ENCODE results near the gene IGF1.
"Not testable (repeated sequence)": the region's sequence is repeated elsewhere in the genome, so short reads cannot be mapped to it uniquely, and the experiment has no call there.

IGF1 gene

GRCh38 chr12:102369876-102370275 lies 110.5 kb downstream of the IGF1 start:
- Histone ChIP-seq H3K27me3 (ENCODE audit: insufficient read depth, insufficient read length) (no peaks in the 10 kb centered on the region), H3K9me3 (ENCODE audit: insufficient read depth, low read length) (peaks cover 23% of the 10 kb centered on the region; the same call in 1 of the 2 replicates), H3K4me1 (ENCODE audit: insufficient read depth, insufficient read length) (no peaks in the 10 kb centered on the region), H3K36me3 (ENCODE audit: insufficient read depth, insufficient read length, low read length) (no peaks in the 10 kb centered on the region), H3K4me3 (ENCODE audit: insufficient read length, low read depth) (no peak overlapping the region), H3K9ac (ENCODE audit: insufficient read length, low read depth) (no peak overlapping the region)
- TF ChIP-seq SUZ12 (IDR thresholded peaks at IDR 0.05; ENCODE audit: extremely low read depth, insufficient read depth, insufficient read length) = no peak
- no peak for TF ChIP-seq YY1 (IDR thresholded peaks at IDR 0.05; ENCODE audit: insufficient read depth, insufficient read length)
- TF ChIP-seq ZNF274 (IDR thresholded peaks at IDR 0.05; ENCODE audit: low read depth, low read length) = no peak
- DNase-seq (ENCODE audit: low read depth, low spot score) = no peak

GRCh38 chr12:102365365-102365764 lies 115.0 kb downstream of the IGF1 start:
- Histone ChIP-seq H3K9me3 (ENCODE audit: insufficient read depth, low read length) (peaks cover 23% of the 10 kb centered on the region; the same call in 1 of the 2 replicates), H3K4me3 (ENCODE audit: insufficient read length, low read depth) (no peak overlapping the region), H3K4me1 (ENCODE audit: insufficient read depth, insufficient read length) (no peaks in the 10 kb centered on the region), H3K9ac (ENCODE audit: insufficient read length, low read depth) (no peak overlapping the region), H3K27me3 (ENCODE audit: insufficient read depth, insufficient read length) (no peaks in the 10 kb centered on the region), H3K36me3 (ENCODE audit: insufficient read depth, insufficient read length, low read length) (no peaks in the 10 kb centered on the region)
- TF ChIP-seq SUZ12 (IDR thresholded peaks at IDR 0.05; ENCODE audit: extremely low read depth, insufficient read depth, insufficient read length) (no peak), YY1 (IDR thresholded peaks at IDR 0.05; ENCODE audit: insufficient read depth, insufficient read length) (no peak), ZNF274 (IDR thresholded peaks at IDR 0.05; ENCODE audit: low read depth, low read length) (no peak)
- DNase-seq (ENCODE audit: low read depth, low spot score) = no peak

- no peak for TF ChIP-seq SUZ12 (IDR thresholded peaks at IDR 0.05; ENCODE audit: extremely low read depth, insufficient read depth, insufficient read length)
- no peak for TF ChIP-seq YY1 (IDR thresholded peaks at IDR 0.05; ENCODE audit: insufficient read depth, insufficient read length)
- no peak for TF ChIP-seq ZNF274 (IDR thresholded peaks at IDR 0.05; ENCODE audit: low read depth, low read length)
- Histone ChIP-seq H3K9me3 (ENCODE audit: insufficient read depth, low read length) (peaks cover 18% of the 10 kb centered on the region; the same call in 1 of the 2 replicates), H3K9ac (ENCODE audit: insufficient read length, low read depth) (no peak overlapping the region), H3K36me3 (ENCODE audit: insufficient read depth, insufficient read length, low read length) (no peaks in the 10 kb centered on the region), H3K4me1 (ENCODE audit: insufficient read depth, insufficient read length) (no peaks in the 10 kb centered on the region), H3K4me3 (ENCODE audit: insufficient read length, low read depth) (no peak overlapping the region), H3K27me3 (ENCODE audit: insufficient read depth, insufficient read length) (no peaks in the 10 kb centered on the region)
- DNase-seq (ENCODE audit: low read depth, low spot score) = no peak
Observed at GRCh38 chr12:102364709-102365108, 115.7 kb downstream of the IGF1 start.

GRCh38 chr12:102356690-102357089 lies 123.7 kb downstream of the IGF1 start:
- no peak overlapping the region for H3K4me3 ChIP-seq (ENCODE audit: insufficient read length, low read depth)
- no peak for TF ChIP-seq SUZ12 (IDR thresholded peaks at IDR 0.05; ENCODE audit: extremely low read depth, insufficient read depth, insufficient read length)
- TF ChIP-seq YY1 (IDR thresholded peaks at IDR 0.05; ENCODE audit: insufficient read depth, insufficient read length) = no peak
- TF ChIP-seq ZNF274 (IDR thresholded peaks at IDR 0.05; ENCODE audit: low read depth, low read length) = no peak
- no peaks in the 10 kb centered on the region for H3K27me3 ChIP-seq (ENCODE audit: insufficient read depth, insufficient read length)
- H3K36me3 ChIP-seq (ENCODE audit: insufficient read depth, insufficient read length, low read length) = no peaks in the 10 kb centered on the region
- H3K9ac ChIP-seq (ENCODE audit: insufficient read length, low read depth) = no peak overlapping the region
- DNase-seq (ENCODE audit: low read depth, low spot score) = no peak
- no peaks in the 10 kb centered on the region for H3K4me1 ChIP-seq (ENCODE audit: insufficient read depth, insufficient read length)
- peaks cover 28% of the 10 kb centered on the region for H3K9me3 ChIP-seq (ENCODE audit: insufficient read depth, low read length)

GRCh38 chr12:102354281-102354680 lies 126.1 kb downstream of the IGF1 start:
- H3K36me3 ChIP-seq (ENCODE audit: insufficient read depth, insufficient read length, low read length); DNase-seq (ENCODE audit: low read depth, low spot score); H3K27me3 ChIP-seq (ENCODE audit: insufficient read depth, insufficient read length); H3K9ac ChIP-seq (ENCODE audit: insufficient read length, low read depth); H3K4me1 ChIP-seq (ENCODE audit: insufficient read depth, insufficient read length); H3K4me3 ChIP-seq (ENCODE audit: insufficient read length, low read depth): not testable (repeated sequence)
- H3K9me3 ChIP-seq (ENCODE audit: insufficient read depth, low read length) = peaks cover 28% of the 10 kb centered on the region

- Histone ChIP-seq H3K27me3 (ENCODE audit: insufficient read depth, insufficient read length) (no peaks in the 10 kb centered on the region), H3K9me3 (ENCODE audit: insufficient read depth, low read length) (peaks cover 28% of the 10 kb centered on the region), H3K4me3 (ENCODE audit: insufficient read length, low read depth) (no peak overlapping the region), H3K9ac (ENCODE audit: insufficient read length, low read depth) (no peak overlapping the region), H3K36me3 (ENCODE audit: insufficient read depth, insufficient read length, low read length) (no peaks in the 10 kb centered on the region), H3K4me1 (ENCODE audit: insufficient read depth, insufficient read length) (no peaks in the 10 kb centered on the region)
- TF ChIP-seq YY1 (IDR thresholded peaks at IDR 0.05; ENCODE audit: insufficient read depth, insufficient read length) = no peak
- no peak for DNase-seq (ENCODE audit: low read depth, low spot score)
Observed at GRCh38 chr12:102351322-102351721, 129.0 kb downstream of the IGF1 start.

- Histone ChIP-seq H3K4me1 (ENCODE audit: insufficient read depth, insufficient read length) (no peaks in the 10 kb centered on the region), H3K4me3 (ENCODE audit: insufficient read length, low read depth) (no peak overlapping the region), H3K27me3 (ENCODE audit: insufficient read depth, insufficient read length) (no peaks in the 10 kb centered on the region), H3K36me3 (ENCODE audit: insufficient read depth, insufficient read length, low read length) (no peaks in the 10 kb centered on the region), H3K9ac (ENCODE audit: insufficient read length, low read depth) (no peak overlapping the region), H3K9me3 (ENCODE audit: insufficient read depth, low read length) (peaks cover 25% of the 10 kb centered on the region)
- TF ChIP-seq ZNF274 (IDR thresholded peaks at IDR 0.05; ENCODE audit: low read depth, low read length) = no peak
- TF ChIP-seq YY1 (IDR thresholded peaks at IDR 0.05; ENCODE audit: insufficient read depth, insufficient read length) = no peak
- DNase-seq (ENCODE audit: low read depth, low spot score) = no peak
Observed at GRCh38 chr12:102350070-102350469, 130.3 kb downstream of the IGF1 start.

- no peak for TF ChIP-seq ZNF274 (IDR thresholded peaks at IDR 0.05; ENCODE audit: low read depth, low read length)
- no peak for TF ChIP-seq SUZ12 (IDR thresholded peaks at IDR 0.05; ENCODE audit: extremely low read depth, insufficient read depth, insufficient read length)
- no peak for TF ChIP-seq YY1 (IDR thresholded peaks at IDR 0.05; ENCODE audit: insufficient read depth, insufficient read length)
- Histone ChIP-seq H3K36me3 (ENCODE audit: insufficient read depth, insufficient read length, low read length) (no peaks in the 10 kb centered on the region), H3K4me3 (ENCODE audit: insufficient read length, low read depth) (no peak overlapping the region), H3K9me3 (ENCODE audit: insufficient read depth, low read length) (peaks cover 20% of the 10 kb centered on the region), H3K27me3 (ENCODE audit: insufficient read depth, insufficient read length) (no peaks in the 10 kb centered on the region), H3K4me1 (ENCODE audit: insufficient read depth, insufficient read length) (no peaks in the 10 kb centered on the region), H3K9ac (ENCODE audit: insufficient read length, low read depth) (no peak overlapping the region)
- DNase-seq (ENCODE audit: low read depth, low spot score) = no peak
Observed at GRCh38 chr12:102349079-102349478, 131.3 kb downstream of the IGF1 start.
